ENCODE measurements around the gene MET.
"Not testable (repeated sequence)": the region's sequence is repeated elsewhere in the genome, so short reads cannot be mapped to it uniquely, and the experiment has no call there.

Gene MET

DNA sequence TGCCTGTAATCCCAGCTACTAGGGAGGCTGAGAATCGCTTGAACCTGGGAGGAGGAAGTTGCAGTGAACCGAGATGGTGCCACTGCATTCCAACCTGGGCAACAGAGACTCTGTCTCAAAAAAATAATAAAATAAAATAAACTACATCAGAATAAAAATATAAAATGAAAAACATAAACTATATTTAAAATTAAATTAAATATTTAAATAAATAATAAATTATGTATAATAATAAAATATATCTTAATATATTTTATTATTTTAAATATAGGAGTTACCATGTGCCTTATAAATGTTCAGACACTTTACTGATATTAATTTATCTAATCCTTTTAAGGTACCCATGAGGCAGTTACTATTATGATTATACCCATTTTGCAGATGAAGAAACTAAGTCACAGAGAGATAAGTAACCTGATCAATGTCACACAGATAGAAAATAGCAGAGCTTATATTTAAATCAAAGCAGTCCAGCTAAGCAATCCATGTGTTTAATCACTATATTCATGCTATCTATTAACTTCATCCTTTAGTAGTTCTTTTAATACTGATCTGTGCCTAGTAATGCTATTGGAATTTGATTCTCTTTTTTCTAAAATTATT lies 30.3 kb upstream of the MET start:
- 100% methylated on average over 1 of the region's 2 CpGs for WGBS
- Histone ChIP-seq H3K27ac (ENCODE audit: low read depth, low read length) (no peak overlapping the region), H3K36me3 (ENCODE audit: insufficient read depth, low read length) (no peaks in the 10 kb centered on the region), H3K9me3 (ENCODE audit: insufficient read depth, low read depth, low read length) (peaks cover 5% of the 10 kb centered on the region; the same call in 1 of the 2 replicates), H3K27me3 (ENCODE audit: insufficient read depth, low read length) (no peaks in the 10 kb centered on the region), H3K4me3 (ENCODE audit: low read length) (no peak overlapping the region), H3K4me1 (ENCODE audit: insufficient read depth, low read length) (no peaks in the 10 kb centered on the region), H3K9ac (ENCODE audit: low read depth, low read length) (no peak overlapping the region)

- not testable (repeated sequence) for H3K4me1 ChIP-seq (ENCODE audit: insufficient read depth, low read length); H3K9ac ChIP-seq (ENCODE audit: low read depth, low read length); H3K27me3 ChIP-seq (ENCODE audit: insufficient read depth, low read length); H3K36me3 ChIP-seq (ENCODE audit: insufficient read depth, low read length); H3K27ac ChIP-seq (ENCODE audit: low read depth, low read length); H3K4me3 ChIP-seq (ENCODE audit: low read length); H3K9me3 ChIP-seq (ENCODE audit: insufficient read depth, low read depth, low read length)
- WGBS = 88% methylated on average over 4 of the region's 4 CpGs
These were observed 28.8 kb upstream of the MET start for GRCh38 chr7:116643148-116643547.

- H3K36me3 ChIP-seq (ENCODE audit: insufficient read depth, low read length) = no peaks in the 10 kb centered on the region
- no peaks in the 10 kb centered on the region for H3K9me3 ChIP-seq (ENCODE audit: insufficient read depth, low read depth, low read length)
- no peaks in the 10 kb centered on the region for H3K27me3 ChIP-seq (ENCODE audit: insufficient read depth, low read length)
- H3K4me3 ChIP-seq (ENCODE audit: low read length) = no peak overlapping the region
- H3K4me1 ChIP-seq (ENCODE audit: insufficient read depth, low read length) = no peaks in the 10 kb centered on the region
- WGBS = 91% methylated on average over 6 of the region's 6 CpGs
- H3K27ac ChIP-seq (ENCODE audit: low read depth, low read length) = no peak overlapping the region
- H3K9ac ChIP-seq (ENCODE audit: low read depth, low read length) = no peak overlapping the region
These were observed 27.4 kb upstream of the MET start for GRCh38 chr7:116644628-116645027.

DNA sequence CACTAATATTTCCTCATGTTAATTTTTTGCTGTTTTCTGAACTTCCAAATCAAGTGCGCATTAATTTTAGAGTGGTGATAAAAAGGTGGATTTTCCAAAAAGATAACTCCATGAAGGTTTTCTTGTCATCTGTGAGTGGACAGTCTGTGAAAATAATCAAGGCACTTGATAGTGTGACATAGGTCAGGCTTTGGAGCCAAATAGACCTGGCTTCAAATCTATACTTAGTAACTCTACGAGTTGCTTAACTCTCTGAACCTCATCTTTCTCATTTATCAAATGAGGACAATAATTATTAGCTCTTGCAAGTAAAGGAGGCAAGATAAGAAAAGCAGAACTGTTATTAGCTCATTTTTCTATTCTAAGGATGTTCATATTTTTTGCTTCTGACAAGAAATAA lies 24.7 kb upstream of the MET start:
- 96% methylated on average over 1 of the region's 2 CpGs for WGBS
- H3K4me3 ChIP-seq (ENCODE audit: low read length) = no peak overlapping the region
- no peaks in the 10 kb centered on the region for H3K9me3 ChIP-seq (ENCODE audit: insufficient read depth, low read depth, low read length)
- H3K27me3 ChIP-seq (ENCODE audit: insufficient read depth, low read length) = no peaks in the 10 kb centered on the region
- no peaks in the 10 kb centered on the region for H3K36me3 ChIP-seq (ENCODE audit: insufficient read depth, low read length)
- no peak overlapping the region for H3K27ac ChIP-seq (ENCODE audit: low read depth, low read length)
- H3K4me1 ChIP-seq (ENCODE audit: insufficient read depth, low read length) = no peaks in the 10 kb centered on the region
- no peak overlapping the region for H3K9ac ChIP-seq (ENCODE audit: low read depth, low read length)

DNA sequence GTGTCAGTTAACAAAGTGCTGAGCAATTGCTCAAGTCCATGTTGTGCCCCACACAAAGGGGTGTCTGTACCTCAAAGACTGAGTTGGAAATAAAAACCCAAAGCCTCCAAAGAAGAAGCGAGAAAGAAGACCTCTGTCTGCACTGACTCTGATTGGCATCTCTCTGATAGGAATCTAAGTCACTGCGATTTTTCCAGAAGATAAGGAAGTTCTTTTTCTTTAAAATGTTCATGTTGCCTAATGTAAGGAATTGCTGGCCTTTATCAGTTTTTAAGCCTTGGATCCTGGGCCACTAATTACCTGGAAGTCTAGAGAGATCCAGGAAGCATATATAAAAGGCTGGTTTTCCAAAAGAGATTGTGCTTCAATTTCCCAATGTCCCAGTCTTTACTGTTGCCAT lies 24.1 kb upstream of the MET start:
- H3K4me1 ChIP-seq (ENCODE audit: insufficient read depth, low read length) = no peaks in the 10 kb centered on the region
- H3K27ac ChIP-seq (ENCODE audit: low read depth, low read length) = no peak overlapping the region
- no peaks in the 10 kb centered on the region for H3K9me3 ChIP-seq (ENCODE audit: insufficient read depth, low read depth, low read length)
- H3K4me3 ChIP-seq (ENCODE audit: low read length) = no peak overlapping the region
- H3K36me3 ChIP-seq (ENCODE audit: insufficient read depth, low read length) = no peaks in the 10 kb centered on the region
- WGBS = 94% methylated on average over 2 of the region's 2 CpGs
- H3K9ac ChIP-seq (ENCODE audit: low read depth, low read length) = no peak overlapping the region
- H3K27me3 ChIP-seq (ENCODE audit: insufficient read depth, low read length) = no peaks in the 10 kb centered on the region

- Histone ChIP-seq H3K27ac (ENCODE audit: low read depth, low read length) (no peak overlapping the region), H3K9ac (ENCODE audit: low read depth, low read length) (no peak overlapping the region), H3K4me3 (ENCODE audit: low read length) (no peak overlapping the region), H3K36me3 (ENCODE audit: insufficient read depth, low read length) (no peaks in the 10 kb centered on the region), H3K4me1 (ENCODE audit: insufficient read depth, low read length) (no peaks in the 10 kb centered on the region), H3K27me3 (ENCODE audit: insufficient read depth, low read length) (no peaks in the 10 kb centered on the region), H3K9me3 (ENCODE audit: insufficient read depth, low read depth, low read length) (no peaks in the 10 kb centered on the region)
- WGBS = 87% methylated on average over 1 of the region's 1 CpG
These were observed 21.6 kb upstream of the MET start for GRCh38 chr7:116650436-116650835.

- Histone ChIP-seq H3K4me3 (ENCODE audit: low read length) (no peak overlapping the region), H3K36me3 (ENCODE audit: insufficient read depth, low read length) (no peaks in the 10 kb centered on the region), H3K27ac (ENCODE audit: low read depth, low read length) (no peak overlapping the region), H3K4me1 (ENCODE audit: insufficient read depth, low read length) (no peaks in the 10 kb centered on the region), H3K9me3 (ENCODE audit: insufficient read depth, low read depth, low read length) (no peaks in the 10 kb centered on the region), H3K9ac (ENCODE audit: low read depth, low read length) (no peak overlapping the region), H3K27me3 (ENCODE audit: insufficient read depth, low read length) (no peaks in the 10 kb centered on the region)
- 81% methylated on average over 3 of the region's 3 CpGs for WGBS
These were observed 19.2 kb upstream of the MET start for GRCh38 chr7:116652793-116653192.

GRCh38 chr7:116653204-116653603 lies 18.8 kb upstream of the MET start:
- no peak overlapping the region for H3K9ac ChIP-seq (ENCODE audit: low read depth, low read length)
- H3K9me3 ChIP-seq (ENCODE audit: insufficient read depth, low read depth, low read length) = no peaks in the 10 kb centered on the region
- WGBS = 81% methylated on average over 3 of the region's 3 CpGs
- no peaks in the 10 kb centered on the region for H3K36me3 ChIP-seq (ENCODE audit: insufficient read depth, low read length)
- no peaks in the 10 kb centered on the region for H3K4me1 ChIP-seq (ENCODE audit: insufficient read depth, low read length)
- no peak overlapping the region for H3K27ac ChIP-seq (ENCODE audit: low read depth, low read length)
- H3K27me3 ChIP-seq (ENCODE audit: insufficient read depth, low read length) = no peaks in the 10 kb centered on the region
- no peak overlapping the region for H3K4me3 ChIP-seq (ENCODE audit: low read length)

DNA sequence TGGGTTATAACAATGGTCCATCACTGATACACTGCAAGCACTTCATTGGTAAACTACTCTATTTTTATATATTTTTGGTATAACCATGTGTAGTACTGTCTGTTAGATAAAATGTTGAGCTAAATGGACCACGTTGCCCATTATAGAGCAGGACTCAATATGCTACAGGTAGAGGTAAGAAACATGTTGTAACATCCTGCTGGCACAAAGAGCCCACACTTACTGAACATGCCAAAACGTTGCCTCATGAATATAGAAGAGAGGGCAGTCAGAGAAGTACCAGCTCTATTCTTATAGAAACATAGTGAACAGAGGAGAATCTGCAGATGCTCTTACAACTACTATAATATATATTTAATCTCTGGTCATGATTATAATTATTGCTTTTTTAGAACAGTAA lies 18.4 kb upstream of the MET start:
- H3K9ac ChIP-seq (ENCODE audit: low read depth, low read length) = no peak overlapping the region
- H3K9me3 ChIP-seq (ENCODE audit: insufficient read depth, low read depth, low read length) = no peaks in the 10 kb centered on the region
- no peak overlapping the region for H3K4me3 ChIP-seq (ENCODE audit: low read length)
- WGBS = 89% methylated on average over 2 of the region's 2 CpGs
- no peak overlapping the region for H3K27ac ChIP-seq (ENCODE audit: low read depth, low read length)
- H3K27me3 ChIP-seq (ENCODE audit: insufficient read depth, low read length) = no peaks in the 10 kb centered on the region
- H3K36me3 ChIP-seq (ENCODE audit: insufficient read depth, low read length) = no peaks in the 10 kb centered on the region
- H3K4me1 ChIP-seq (ENCODE audit: insufficient read depth, low read length) = no peaks in the 10 kb centered on the region

- H3K9me3 ChIP-seq (ENCODE audit: insufficient read depth, low read depth, low read length); H3K4me3 ChIP-seq (ENCODE audit: low read length); H3K4me1 ChIP-seq (ENCODE audit: insufficient read depth, low read length); H3K27ac ChIP-seq (ENCODE audit: low read depth, low read length); H3K36me3 ChIP-seq (ENCODE audit: insufficient read depth, low read length); H3K27me3 ChIP-seq (ENCODE audit: insufficient read depth, low read length); H3K9ac ChIP-seq (ENCODE audit: low read depth, low read length): not testable (repeated sequence)
These were observed 12.7 kb upstream of the MET start for GRCh38 chr7:116659248-116659647.

- Histone ChIP-seq H3K4me1 (ENCODE audit: insufficient read depth, low read length) (no peaks in the 10 kb centered on the region), H3K9ac (ENCODE audit: low read depth, low read length) (no peak overlapping the region)
These were observed 10.1 kb upstream of the MET start for GRCh38 chr7:116661865-116662264.

GRCh38 chr7:116663744-116664143 lies 8.3 kb upstream of the MET start:
- no peak overlapping the region for H3K4me3 ChIP-seq (ENCODE audit: low read length)
- H3K9ac ChIP-seq (ENCODE audit: low read depth, low read length) = no peak overlapping the region
- H3K4me1 ChIP-seq (ENCODE audit: insufficient read depth, low read length) = no peaks in the 10 kb centered on the region
- WGBS = 95% methylated on average over 4 of the region's 4 CpGs
- no peaks in the 10 kb centered on the region for H3K27me3 ChIP-seq (ENCODE audit: insufficient read depth, low read length)
- no peaks in the 10 kb centered on the region for H3K36me3 ChIP-seq (ENCODE audit: insufficient read depth, low read length)
- H3K27ac ChIP-seq (ENCODE audit: low read depth, low read length) = no peak overlapping the region
- H3K9me3 ChIP-seq (ENCODE audit: insufficient read depth, low read depth, low read length) = no peaks in the 10 kb centered on the region

More at GRCh38 chr7:116661865-116662264, 10.1 kb upstream of the MET start:
- H3K4me3 ChIP-seq (ENCODE audit: low read length) = no peak overlapping the region
- no peaks in the 10 kb centered on the region for H3K36me3 ChIP-seq (ENCODE audit: insufficient read depth, low read length)
- no peaks in the 10 kb centered on the region for H3K9me3 ChIP-seq (ENCODE audit: insufficient read depth, low read depth, low read length)
- H3K27me3 ChIP-seq (ENCODE audit: insufficient read depth, low read length) = no peaks in the 10 kb centered on the region
- no peak overlapping the region for H3K27ac ChIP-seq (ENCODE audit: low read depth, low read length)
